Measurements from ENCODE around the gene ACOXL.

DNA sequence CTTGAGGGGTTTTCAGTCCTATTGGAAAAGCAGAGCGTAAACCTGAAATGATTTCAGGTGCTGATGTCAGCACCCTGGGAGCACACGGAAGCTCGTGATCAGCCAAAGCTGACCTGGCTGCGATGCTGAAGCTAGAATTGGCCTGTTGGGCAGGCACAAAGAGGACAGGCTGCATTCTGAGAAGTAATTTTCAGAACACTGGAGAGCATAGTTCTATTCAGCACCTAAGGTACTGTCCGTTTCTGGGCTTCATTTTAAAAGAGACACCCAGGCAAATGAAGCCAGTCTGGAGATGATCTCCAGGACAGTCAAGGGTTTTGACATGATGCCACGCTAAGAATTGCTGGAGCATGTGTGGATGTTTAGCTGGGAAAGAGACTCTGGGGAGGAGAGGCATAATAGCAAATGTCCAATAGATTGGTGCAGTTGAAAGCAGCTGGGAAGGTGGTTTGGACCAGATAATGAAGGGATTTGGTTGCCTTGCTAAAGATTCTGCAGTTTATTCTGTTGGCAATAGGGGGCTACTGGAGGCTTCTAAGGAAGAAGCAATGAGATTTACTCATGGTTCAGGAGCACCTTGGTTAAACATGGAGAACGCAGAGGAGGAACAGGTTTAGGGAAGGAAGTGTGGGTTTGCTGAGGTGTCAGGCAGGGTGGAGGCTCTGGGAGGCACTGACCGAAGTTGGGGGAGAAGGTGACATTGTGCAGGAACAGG, 86.6 kb downstream of the ACOXL start:
- no peak for TF ChIP-seq POLR2A (IDR thresholded peaks at IDR 0.05; ENCODE audit: low read depth, low read length)
- TF ChIP-seq POLR2AphosphoS5 (IDR thresholded peaks at IDR 0.05; ENCODE audit: low read depth, low read length), result no peak
